RWPE2 (cell line): ENCODE measurements around the gene NACC2.

ENCODE experiments used
- ATAC-seq: fragments of 200-7000 bp; cut with Tn5 transposase; 3 replicates; pipeline ENCODE4 v1.9.1; 2021; ENCODE audit warnings: low read depth
- DNase-seq: peaks from one replicate; pipeline ENCODE4 v3.0.0-alpha.2; 2020; ENCODE audit warnings: low spot score
- H3K27ac ChIP-seq: fragments of 450-650 bp; 2 replicates; pipeline ENCODE4 v1.5.1; 2017; ENCODE audit warnings: mild to moderate bottlenecking; ENCODE audit not compliant: poor library complexity, severe bottlenecking
- H3K27me3 ChIP-seq: fragments of 250-450 bp; sonication (Bioruptor Pico); 2 replicates; pipeline ENCODE4 v1.5.1; 2021; ENCODE audit warnings: mild to moderate bottlenecking, moderate library complexity; ENCODE audit not compliant: insufficient read depth, poor library complexity, severe bottlenecking
- H3K36me3 ChIP-seq: fragments of 250-450 bp; sonication (Bioruptor Pico); 2 replicates; pipeline ENCODE4 v1.5.1; 2020; ENCODE audit warnings: low read depth, mild to moderate bottlenecking, moderate library complexity
- H3K4me1 ChIP-seq: fragments of 250-450 bp; sonication (Bioruptor Pico); 2 replicates; pipeline ENCODE4 v1.5.1; 2021; ENCODE audit warnings: mild to moderate bottlenecking, moderate library complexity; ENCODE audit not compliant: insufficient read depth, poor library complexity, severe bottlenecking
- H3K4me3 ChIP-seq: fragments of 250-450 bp; sonication (Bioruptor Pico); 2 replicates; pipeline ENCODE4 v1.5.1; 2021; ENCODE audit warnings: mild to moderate bottlenecking, moderate library complexity; ENCODE audit not compliant: severe bottlenecking
- H3K9me3 ChIP-seq: fragments of 250-450 bp; sonication (Bioruptor Pico); 2 replicates; pipeline ENCODE4 v1.5.1; 2021; ENCODE audit warnings: mild to moderate bottlenecking, moderate library complexity; ENCODE audit not compliant: severe bottlenecking
- CTCF ChIP-seq: fragments of 450-650 bp; IDR thresholded peaks from one replicate; pipeline ENCODE4 v1.5.1; 2017; ENCODE audit warnings: mild to moderate bottlenecking, moderate library complexity; ENCODE audit not compliant: poor library complexity, severe bottlenecking

Gene NACC2

GRCh38 chr9:135985459-135985774 is 109.7 kb downstream of the NACC2 start:
- Histone ChIP-seq H3K36me3 (no peaks in the 10 kb centered on the region), H3K27me3 (peaks cover 43% of the 10 kb centered on the region), H3K4me3 (no peak overlapping the region), H3K4me1 (no peaks in the 10 kb centered on the region), H3K9me3 (no peaks in the 10 kb centered on the region), H3K27ac (no peak overlapping the region)
- no peak for ATAC-seq
- no peak for TF ChIP-seq CTCF
- DNase-seq, result no peak

- Histone ChIP-seq H3K27ac (no peak overlapping the region), H3K9me3 (no peaks in the 10 kb centered on the region), H3K4me3 (no peak overlapping the region), H3K27me3 (peaks cover 32% of the 10 kb centered on the region), H3K36me3 (no peaks in the 10 kb centered on the region), H3K4me1 (no peaks in the 10 kb centered on the region)
- ATAC-seq (no peak), DNase-seq (no peak)
- TF ChIP-seq CTCF, result no peak
Measured at GRCh38 chr9:135984072-135984710, 110.9 kb downstream of the NACC2 start.

- Histone ChIP-seq H3K36me3 (no peaks in the 10 kb centered on the region), H3K27ac (no peak overlapping the region), H3K4me3 (no peak overlapping the region), H3K9me3 (no peaks in the 10 kb centered on the region), H3K27me3 (peaks cover 37% of the 10 kb centered on the region), H3K4me1 (no peaks in the 10 kb centered on the region)
- ATAC-seq (no peak), DNase-seq (no peak)
- TF ChIP-seq CTCF, result no peak
Measured at GRCh38 chr9:135983208-135984071, 111.6 kb downstream of the NACC2 start.

- Histone ChIP-seq H3K4me3 (no peak overlapping the region), H3K36me3 (no peaks in the 10 kb centered on the region), H3K27me3 (peaks cover 37% of the 10 kb centered on the region), H3K4me1 (no peaks in the 10 kb centered on the region), H3K9me3 (no peaks in the 10 kb centered on the region), H3K27ac (no peak overlapping the region)
- no peak for TF ChIP-seq CTCF
- DNase-seq (no peak), ATAC-seq (no peak)
Measured at GRCh38 chr9:135982499-135983207, 112.4 kb downstream of the NACC2 start.
